ENCODE measurements around the gene VTN.

Gene VTN

GRCh38 chr17:28370035-28370743 lies at the start of gene VTN:
TSS of gene VTN (minus strand) at chr17:28370307. CDS start at chr17:28370203, 104 bp downstream.
- no peak for DNase-seq

- peak; percentile 67 for DNase-seq
Observed at GRCh38 chr17:28416703-28417311, 46.7 kb upstream of the VTN start.

GRCh38 chr17:28415886-28416285 lies 45.8 kb upstream of the VTN start:
- no peak for DNase-seq

GRCh38 chr17:28413804-28414203 lies 43.7 kb upstream of the VTN start:
- DNase-seq = no peak

GRCh38 chr17:28412099-28412498 lies 42.0 kb upstream of the VTN start:
- no peak for DNase-seq

GRCh38 chr17:28407974-28408306 lies 37.8 kb upstream of the VTN start:
- DNase-seq = no peak

GRCh38 chr17:28407130-28407973 lies 37.2 kb upstream of the VTN start:
- no peak for DNase-seq

GRCh38 chr17:28406473-28406814 lies 36.3 kb upstream of the VTN start:
- peak; percentile 45 for DNase-seq

- peak; percentile 66 for DNase-seq
Observed at GRCh38 chr17:28405632-28406472, 35.7 kb upstream of the VTN start, which contains the start of gene SLC46A1. TSS of gene SLC46A1 (minus strand) at chr17:28406212. CDS start at chr17:28406114, 98 bp downstream.

GRCh38 chr17:28404812-28405570 lies 34.9 kb upstream of the VTN start:
- DNase-seq = peak; percentile 32

GRCh38 chr17:28404461-28404811 lies 34.3 kb upstream of the VTN start:
- no peak for DNase-seq

GRCh38 chr17:28404007-28404406 lies 33.9 kb upstream of the VTN start:
- DNase-seq = no peak

GRCh38 chr17:28402844-28403243 lies 32.7 kb upstream of the VTN start:
- no peak for DNase-seq

- no peak for DNase-seq
Observed at GRCh38 chr17:28402224-28402630, 32.1 kb upstream of the VTN start.

- DNase-seq = no peak
Observed at GRCh38 chr17:28399808-28400207, 29.7 kb upstream of the VTN start.

- no peak for DNase-seq
Observed at GRCh38 chr17:28398280-28398981, 28.3 kb upstream of the VTN start.

GRCh38 chr17:28397687-28398279 lies 27.7 kb upstream of the VTN start:
- DNase-seq = no peak

- DNase-seq = no peak
Observed at GRCh38 chr17:28397275-28397674, 27.2 kb upstream of the VTN start.

GRCh38 chr17:28396635-28397239 lies 26.6 kb upstream of the VTN start:
- no peak for DNase-seq

GRCh38 chr17:28395968-28396367 lies 25.9 kb upstream of the VTN start:
- DNase-seq = no peak

GRCh38 chr17:28395426-28395825 lies 25.3 kb upstream of the VTN start:
- DNase-seq = no peak

Data from NCI-H1092 treated with DMSO at 0.1 percent for 48 hours (cell line).